Mammary epithelial cell (primary cell): ENCODE data around the gene PAFAH2.

Source experiments
- EZH2 ChIP-seq: IDR thresholded peaks from 2 replicates; pipeline ENCODE4 v1.6.1; 2012; ENCODE audit warnings: low read length, inconsistent platforms, borderline replicate concordance
- TF ChIP-seq, protein P1 (sequence below), 2 donors: IDR thresholded peaks in 1 of 2; conservative IDR thresholded peaks in 1 of 2; 2 replicates each; pipeline ENCODE4 v1.5.1; 2011 to 2012; ENCODE audit warnings: inconsistent platforms in 2 of 2, low read length in 2 of 2, mild to moderate bottlenecking in 2 of 2, control low read depth in 1 of 2, low read depth in 1 of 2; ENCODE audit not compliant: insufficient read depth in 1 of 2; ENCODE audit errors: extremely low read depth in 1 of 2

DNA sequence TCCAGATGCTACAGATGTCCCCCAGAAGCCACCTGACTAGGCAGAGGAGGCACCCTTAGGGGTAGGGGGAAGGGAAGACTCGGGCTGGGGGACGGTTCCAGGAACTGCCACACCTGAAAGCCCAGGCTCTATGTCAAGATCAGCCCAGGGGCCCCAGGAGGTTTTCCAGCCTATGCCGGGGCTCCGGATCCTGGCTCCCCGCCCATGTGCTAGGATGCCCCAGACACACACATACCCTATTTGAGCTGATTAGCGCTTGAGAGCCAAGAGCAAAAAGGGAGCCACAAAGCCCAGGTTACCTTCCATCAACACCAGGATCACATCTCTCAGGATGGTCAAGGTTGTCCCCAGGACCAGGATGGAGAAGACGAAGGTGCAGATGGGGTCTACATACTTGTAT, 43.5 kb upstream of the PAFAH2 start:
- TF ChIP-seq, protein P1, sequence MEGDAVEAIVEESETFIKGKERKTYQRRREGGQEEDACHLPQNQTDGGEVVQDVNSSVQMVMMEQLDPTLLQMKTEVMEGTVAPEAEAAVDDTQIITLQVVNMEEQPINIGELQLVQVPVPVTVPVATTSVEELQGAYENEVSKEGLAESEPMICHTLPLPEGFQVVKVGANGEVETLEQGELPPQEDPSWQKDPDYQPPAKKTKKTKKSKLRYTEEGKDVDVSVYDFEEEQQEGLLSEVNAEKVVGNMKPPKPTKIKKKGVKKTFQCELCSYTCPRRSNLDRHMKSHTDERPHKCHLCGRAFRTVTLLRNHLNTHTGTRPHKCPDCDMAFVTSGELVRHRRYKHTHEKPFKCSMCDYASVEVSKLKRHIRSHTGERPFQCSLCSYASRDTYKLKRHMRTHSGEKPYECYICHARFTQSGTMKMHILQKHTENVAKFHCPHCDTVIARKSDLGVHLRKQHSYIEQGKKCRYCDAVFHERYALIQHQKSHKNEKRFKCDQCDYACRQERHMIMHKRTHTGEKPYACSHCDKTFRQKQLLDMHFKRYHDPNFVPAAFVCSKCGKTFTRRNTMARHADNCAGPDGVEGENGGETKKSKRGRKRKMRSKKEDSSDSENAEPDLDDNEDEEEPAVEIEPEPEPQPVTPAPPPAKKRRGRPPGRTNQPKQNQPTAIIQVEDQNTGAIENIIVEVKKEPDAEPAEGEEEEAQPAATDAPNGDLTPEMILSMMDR (conservative IDR thresholded peaks at IDR 0.05 in 1 of 2, IDR thresholded peaks at IDR 0.05 in 1 of 2; ENCODE audit: extremely low read depth in 1 of 2, insufficient read depth in 1 of 2, low read depth in 1 of 2, low read length in 2 of 2): no peak
- TF ChIP-seq EZH2: no peak
